ENCODE measurements around the gene RFX8. TPM values are rescaled to one million over a fixed set of nuclear protein-coding genes. Genes with fewer than 3 reads are reported as not detected.
A peak's percentile ranks its signal among the peaks of the same experiment; 100 is the strongest.

RFX8 gene
- polyA plus RNA-seq, 3 donors = not detected

GRCh38 chr2:101502095-101502494 lies 27.2 kb upstream of the RFX8 start:
- no peak overlapping the region for H3K27ac ChIP-seq (ENCODE audit: low read depth in 1 of 2, low read length in 2 of 2)
- H4K20me1 ChIP-seq (ENCODE audit: insufficient read depth, low read length) = no peaks in the 10 kb centered on the region
- H3K9me3 ChIP-seq (replicated peaks in 1 of 2; ENCODE audit: control insufficient read depth in 1 of 2, insufficient read depth in 1 of 2, low read length in 2 of 2) = no peaks in the 10 kb centered on the region
- peaks cover 18 to 23% of the 10 kb centered on the region in 2 donors for H3K4me1 ChIP-seq (ENCODE audit: control insufficient read depth in 1 of 2, insufficient read depth in 2 of 2, low read length in 2 of 2)
- H3K79me2 ChIP-seq (ENCODE audit: insufficient read depth, low read length) = no peaks in the 10 kb centered on the region
- H3K4me3 ChIP-seq (replicated peaks in 1 of 3; ENCODE audit: low read depth in 2 of 3, low read length in 3 of 3) = no peak overlapping the region
- no peak overlapping the region for H2AFZ ChIP-seq (ENCODE audit: insufficient read depth, low read depth, low read length, poor library complexity, severe bottlenecking)
- intact Hi-C loops (cut with micrococcal nuclease) = loop anchor here in 1 of 2 donors (10.0 kb wide), 1 partner anchor 157 kb away; no protein-coding TSS in a partner anchor
- no peak for DNase-seq
- H3K36me3 ChIP-seq (replicated peaks in 1 of 2; ENCODE audit: control insufficient read depth in 1 of 2, insufficient read depth in 2 of 2, low read length in 2 of 2) = no peaks in the 10 kb centered on the region
- Mint-ChIP-seq H3K27ac (peak overlapping the region in 1 of 7 donors; percentile 48), H3K36me3 (no peaks in the 10 kb centered on the region), H3K4me3 (no peak overlapping the region), H3K9me3 (no peaks in the 10 kb centered on the region), H3K4me1 (peaks cover 30% of the 10 kb centered on the region), H3K27me3 (ENCODE audit: low read depth in 3 of 3) (peaks cover 4 to 14% (median 6%) of the 10 kb centered on the region in 3 donors)
- no peak overlapping the region for H3K4me2 ChIP-seq (replicated peaks; ENCODE audit: extremely low read depth, low read length, poor library complexity, severe bottlenecking)
- no peak overlapping the region for H3K9ac ChIP-seq (ENCODE audit: insufficient read depth, low read length, poor library complexity, severe bottlenecking)
- 68% methylated on average over 5 of the region's 5 CpGs for WGBS (ENCODE audit: insufficient coverage)
- no peak for TF ChIP-seq CTCF (IDR thresholded peaks at IDR 0.05)
- no peaks in the 10 kb centered on the region for H3K27me3 ChIP-seq (ENCODE audit: control insufficient read depth in 2 of 2, insufficient read depth in 2 of 2, low read length in 2 of 2)

- H3K27ac Mint-ChIP-seq = no peak overlapping the region
- H3K4me2 ChIP-seq (replicated peaks; ENCODE audit: extremely low read depth, low read length, poor library complexity, severe bottlenecking) = no peak overlapping the region
Measured at GRCh38 chr2:101501443-101501842, 26.5 kb upstream of the RFX8 start.

More at GRCh38 chr2:101501443-101501842, 26.5 kb upstream of the RFX8 start:
- no peaks in the 10 kb centered on the region for H3K9me3 ChIP-seq (replicated peaks in 1 of 2; ENCODE audit: control insufficient read depth in 1 of 2, insufficient read depth in 1 of 2, low read length in 2 of 2)
- TF ChIP-seq CTCF (IDR thresholded peaks at IDR 0.05) = no peak
- no peak overlapping the region for H3K9ac ChIP-seq (ENCODE audit: insufficient read depth, low read length, poor library complexity, severe bottlenecking)
- no peaks in the 10 kb centered on the region for H4K20me1 ChIP-seq (ENCODE audit: insufficient read depth, low read length)
- no peak overlapping the region for H3K4me3 ChIP-seq (replicated peaks in 1 of 3; ENCODE audit: low read depth in 2 of 3, low read length in 3 of 3)
- no peaks in the 10 kb centered on the region for H3K36me3 ChIP-seq (replicated peaks in 1 of 2; ENCODE audit: control insufficient read depth in 1 of 2, insufficient read depth in 2 of 2, low read length in 2 of 2)
- no peak overlapping the region for H3K4me3 Mint-ChIP-seq
- peaks cover 30% of the 10 kb centered on the region for H3K4me1 Mint-ChIP-seq
- WGBS (ENCODE audit: insufficient coverage) = 0% methylated on average over 1 of the region's 3 CpGs
- H3K27me3 Mint-ChIP-seq (ENCODE audit: low read depth in 3 of 3) = peaks cover 4 to 14% (median 8%) of the 10 kb centered on the region in 3 donors
- H3K79me2 ChIP-seq (ENCODE audit: insufficient read depth, low read length) = no peaks in the 10 kb centered on the region
- H3K9me3 Mint-ChIP-seq = no peaks in the 10 kb centered on the region
- H3K27me3 ChIP-seq (ENCODE audit: control insufficient read depth in 2 of 2, insufficient read depth in 2 of 2, low read length in 2 of 2) = no peaks in the 10 kb centered on the region
- no peaks in the 10 kb centered on the region for H3K36me3 Mint-ChIP-seq
- peaks cover 18 to 23% of the 10 kb centered on the region in 2 donors for H3K4me1 ChIP-seq (ENCODE audit: control insufficient read depth in 1 of 2, insufficient read depth in 2 of 2, low read length in 2 of 2)
- no peak overlapping the region for H3K27ac ChIP-seq (ENCODE audit: low read depth in 1 of 2, low read length in 2 of 2)
- DNase-seq = no peak
- intact Hi-C loops (cut with micrococcal nuclease) = loop anchor here in 1 of 2 donors (10.0 kb wide), 1 partner anchor 157 kb away; no protein-coding TSS in a partner anchor
- no peak overlapping the region for H2AFZ ChIP-seq (ENCODE audit: insufficient read depth, low read depth, low read length, poor library complexity, severe bottlenecking)
